ENCODE data around the gene GOT1. TPM values are rescaled to one million over a fixed set of nuclear protein-coding genes. Genes with fewer than 3 reads are reported as not detected.

GOT1 gene
- total RNA-seq, 1 experiment from 2014 or later = 51.6 TPM

DNA sequence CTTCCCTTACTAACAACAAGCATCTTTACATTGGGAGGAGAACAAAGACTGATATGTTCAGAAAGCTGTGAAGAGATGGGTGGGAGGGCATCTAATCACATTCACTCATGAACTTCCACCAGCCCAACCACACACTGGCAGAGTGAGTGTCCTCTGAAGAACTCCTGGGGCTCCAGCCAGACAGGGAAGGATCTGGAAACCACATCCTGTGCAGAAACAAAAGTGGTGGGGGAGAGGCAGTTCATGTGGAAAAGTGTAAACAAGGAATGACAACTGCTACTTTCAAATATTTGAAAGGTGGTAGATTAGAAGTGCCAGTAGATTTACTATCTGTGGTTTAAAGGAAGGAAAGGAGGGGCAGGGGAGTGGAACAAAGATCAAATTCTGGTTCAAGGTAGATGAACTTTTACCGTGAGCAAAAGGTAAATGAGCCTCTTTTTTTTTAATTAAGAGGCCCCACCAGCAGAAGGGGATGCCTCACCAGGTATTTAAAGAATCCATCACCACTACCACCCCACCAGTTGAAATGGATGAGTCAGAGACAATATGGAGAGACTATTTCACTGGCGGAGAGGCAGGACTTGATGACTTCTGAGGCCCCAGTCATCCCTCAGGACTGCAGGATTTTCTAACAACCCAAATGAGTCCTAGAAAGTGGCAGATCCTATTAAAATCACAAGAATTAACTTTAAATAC, 34.5 kb downstream of the GOT1 start:
- in situ Hi-C loops (cut with HindIII; ENCODE audit: low pct_unique_long_range_greater_than_20kb, low sequenced_read_pairs) = no loop called here
- no peaks in the 10 kb centered on the region for H3K9me3 ChIP-seq (ENCODE audit: control insufficient read depth, insufficient read depth, low read depth, low read length)
- intact Hi-C loops (cut with micrococcal nuclease; ENCODE audit: unreplicated experiment) = no loop called here
- CTCF ChIA-PET = no interaction called here
- DNase-seq (ENCODE audit: low read depth, low spot score) = no peak
- H3K27ac ChIP-seq (ENCODE audit: low read length) = no peak overlapping the region; the same call in 1 of the 2 replicates
- POLR2A ChIA-PET = no interaction called here
- no peak overlapping the region for H3K4me3 ChIP-seq (ENCODE audit: low read depth in 2 of 2, low read length in 2 of 2)
- ATAC-seq = peak; percentile 73
- peaks cover 30% of the 10 kb centered on the region for H3K4me1 ChIP-seq (ENCODE audit: control insufficient read depth, insufficient read depth, low read length)
- no peaks in the 10 kb centered on the region for H3K27me3 ChIP-seq (ENCODE audit: control insufficient read depth, insufficient read depth, low read length)
- BruUV-seq (replicated peaks) = no TSS peak
- H3K36me3 ChIP-seq (ENCODE audit: control insufficient read depth, insufficient read depth, low read length) = peaks cover 15% of the 10 kb centered on the region
- TF ChIP-seq POLR2AphosphoS5 (IDR thresholded peaks at IDR 0.05; ENCODE audit: low read depth, low read length) (no peak), TCF7L2 (IDR thresholded peaks at IDR 0.05; ENCODE audit: low read depth, low read length) (no peak), SIN3A (IDR thresholded peaks at IDR 0.05; ENCODE audit: borderline replicate concordance, insufficient read depth, low read depth, low read length) (no peak)
- TF ChIP-seq, protein P1, sequence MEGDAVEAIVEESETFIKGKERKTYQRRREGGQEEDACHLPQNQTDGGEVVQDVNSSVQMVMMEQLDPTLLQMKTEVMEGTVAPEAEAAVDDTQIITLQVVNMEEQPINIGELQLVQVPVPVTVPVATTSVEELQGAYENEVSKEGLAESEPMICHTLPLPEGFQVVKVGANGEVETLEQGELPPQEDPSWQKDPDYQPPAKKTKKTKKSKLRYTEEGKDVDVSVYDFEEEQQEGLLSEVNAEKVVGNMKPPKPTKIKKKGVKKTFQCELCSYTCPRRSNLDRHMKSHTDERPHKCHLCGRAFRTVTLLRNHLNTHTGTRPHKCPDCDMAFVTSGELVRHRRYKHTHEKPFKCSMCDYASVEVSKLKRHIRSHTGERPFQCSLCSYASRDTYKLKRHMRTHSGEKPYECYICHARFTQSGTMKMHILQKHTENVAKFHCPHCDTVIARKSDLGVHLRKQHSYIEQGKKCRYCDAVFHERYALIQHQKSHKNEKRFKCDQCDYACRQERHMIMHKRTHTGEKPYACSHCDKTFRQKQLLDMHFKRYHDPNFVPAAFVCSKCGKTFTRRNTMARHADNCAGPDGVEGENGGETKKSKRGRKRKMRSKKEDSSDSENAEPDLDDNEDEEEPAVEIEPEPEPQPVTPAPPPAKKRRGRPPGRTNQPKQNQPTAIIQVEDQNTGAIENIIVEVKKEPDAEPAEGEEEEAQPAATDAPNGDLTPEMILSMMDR (IDR thresholded peaks at IDR 0.05) = no peak
- TF ChIP-seq, protein P2, sequence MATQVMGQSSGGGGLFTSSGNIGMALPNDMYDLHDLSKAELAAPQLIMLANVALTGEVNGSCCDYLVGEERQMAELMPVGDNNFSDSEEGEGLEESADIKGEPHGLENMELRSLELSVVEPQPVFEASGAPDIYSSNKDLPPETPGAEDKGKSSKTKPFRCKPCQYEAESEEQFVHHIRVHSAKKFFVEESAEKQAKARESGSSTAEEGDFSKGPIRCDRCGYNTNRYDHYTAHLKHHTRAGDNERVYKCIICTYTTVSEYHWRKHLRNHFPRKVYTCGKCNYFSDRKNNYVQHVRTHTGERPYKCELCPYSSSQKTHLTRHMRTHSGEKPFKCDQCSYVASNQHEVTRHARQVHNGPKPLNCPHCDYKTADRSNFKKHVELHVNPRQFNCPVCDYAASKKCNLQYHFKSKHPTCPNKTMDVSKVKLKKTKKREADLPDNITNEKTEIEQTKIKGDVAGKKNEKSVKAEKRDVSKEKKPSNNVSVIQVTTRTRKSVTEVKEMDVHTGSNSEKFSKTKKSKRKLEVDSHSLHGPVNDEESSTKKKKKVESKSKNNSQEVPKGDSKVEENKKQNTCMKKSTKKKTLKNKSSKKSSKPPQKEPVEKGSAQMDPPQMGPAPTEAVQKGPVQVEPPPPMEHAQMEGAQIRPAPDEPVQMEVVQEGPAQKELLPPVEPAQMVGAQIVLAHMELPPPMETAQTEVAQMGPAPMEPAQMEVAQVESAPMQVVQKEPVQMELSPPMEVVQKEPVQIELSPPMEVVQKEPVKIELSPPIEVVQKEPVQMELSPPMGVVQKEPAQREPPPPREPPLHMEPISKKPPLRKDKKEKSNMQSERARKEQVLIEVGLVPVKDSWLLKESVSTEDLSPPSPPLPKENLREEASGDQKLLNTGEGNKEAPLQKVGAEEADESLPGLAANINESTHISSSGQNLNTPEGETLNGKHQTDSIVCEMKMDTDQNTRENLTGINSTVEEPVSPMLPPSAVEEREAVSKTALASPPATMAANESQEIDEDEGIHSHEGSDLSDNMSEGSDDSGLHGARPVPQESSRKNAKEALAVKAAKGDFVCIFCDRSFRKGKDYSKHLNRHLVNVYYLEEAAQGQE (IDR thresholded peaks at IDR 0.05; ENCODE audit: insufficient read depth in 1 of 2, low read depth in 2 of 2, low read length in 1 of 2) = no peak

DNA sequence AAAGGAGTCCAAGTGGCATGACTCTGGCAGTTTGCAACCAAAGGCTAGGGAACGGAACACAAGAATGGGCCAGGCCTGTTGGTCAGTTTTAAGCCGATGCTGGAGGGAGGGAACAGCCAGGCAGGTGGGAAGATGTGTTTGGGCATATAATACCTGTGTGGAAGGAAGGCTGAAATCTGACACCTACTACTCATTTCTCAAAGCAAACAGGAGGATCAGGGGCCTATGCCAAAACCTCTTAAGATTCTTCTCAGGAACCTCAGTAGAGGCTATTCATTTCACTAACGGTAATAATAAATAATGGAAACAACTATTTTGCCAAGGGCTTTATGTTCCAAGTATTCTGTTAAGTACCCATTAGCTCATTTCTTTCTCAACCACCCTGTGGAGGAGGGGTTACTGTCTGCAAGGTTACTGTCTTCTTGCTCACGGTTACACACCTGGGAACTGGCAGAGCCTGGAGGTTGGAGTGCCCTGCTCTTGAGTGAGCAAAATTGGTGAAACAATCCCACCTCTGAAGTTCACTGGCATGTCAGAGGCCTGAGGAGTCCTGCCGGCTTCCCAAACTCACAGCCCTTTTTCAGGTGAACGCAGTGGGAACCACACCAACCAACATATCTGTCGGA, 35.5 kb downstream of the GOT1 start:
- Histone ChIP-seq H3K4me1 (ENCODE audit: control insufficient read depth, insufficient read depth, low read length) (peaks cover 30% of the 10 kb centered on the region), H3K27me3 (ENCODE audit: control insufficient read depth, insufficient read depth, low read length) (no peaks in the 10 kb centered on the region), H3K4me3 (ENCODE audit: low read depth in 2 of 2, low read length in 2 of 2) (no peak overlapping the region), H3K36me3 (ENCODE audit: control insufficient read depth, insufficient read depth, low read length) (peaks cover 14% of the 10 kb centered on the region; the same call in 1 of the 2 replicates), H3K27ac (ENCODE audit: low read length) (no peak overlapping the region), H3K9me3 (ENCODE audit: control insufficient read depth, insufficient read depth, low read depth, low read length) (no peaks in the 10 kb centered on the region)
- BruUV-seq (replicated peaks) = no TSS peak
- intact Hi-C loops (cut with micrococcal nuclease; ENCODE audit: unreplicated experiment) (no loop called here), in situ Hi-C loops (cut with HindIII; ENCODE audit: low pct_unique_long_range_greater_than_20kb, low sequenced_read_pairs) (no loop called here)
- ATAC-seq (no peak), DNase-seq (ENCODE audit: low read depth, low spot score) (no peak)
- POLR2A ChIA-PET = no interaction called here
- CTCF ChIA-PET = no interaction called here
- TF ChIP-seq POLR2AphosphoS5 (IDR thresholded peaks at IDR 0.05; ENCODE audit: low read depth, low read length) = no peak
- no peak for TF ChIP-seq SIN3A (IDR thresholded peaks at IDR 0.05; ENCODE audit: borderline replicate concordance, insufficient read depth, low read depth, low read length)
- TF ChIP-seq, protein P1 (IDR thresholded peaks at IDR 0.05) = no peak
- TF ChIP-seq, protein P2 (IDR thresholded peaks at IDR 0.05; ENCODE audit: insufficient read depth in 1 of 2, low read depth in 2 of 2, low read length in 1 of 2) = no peak
- TF ChIP-seq TCF7L2 (IDR thresholded peaks at IDR 0.05; ENCODE audit: low read depth, low read length) = no peak
